ENCODE results near the gene SNTB2. TPM values are rescaled to one million over a fixed set of nuclear protein-coding genes. Genes with fewer than 3 reads are reported as not detected.
A peak's percentile ranks its signal among the peaks of the same experiment; 100 is the strongest.
"Not testable (repeated sequence)": the region's sequence is repeated elsewhere in the genome, so short reads cannot be mapped to it uniquely, and the experiment has no call there.

Gene SNTB2
- total and polyA plus RNA-seq, 4 donors = 2.1 to 7.8 (median 4.1) TPM

DNA sequence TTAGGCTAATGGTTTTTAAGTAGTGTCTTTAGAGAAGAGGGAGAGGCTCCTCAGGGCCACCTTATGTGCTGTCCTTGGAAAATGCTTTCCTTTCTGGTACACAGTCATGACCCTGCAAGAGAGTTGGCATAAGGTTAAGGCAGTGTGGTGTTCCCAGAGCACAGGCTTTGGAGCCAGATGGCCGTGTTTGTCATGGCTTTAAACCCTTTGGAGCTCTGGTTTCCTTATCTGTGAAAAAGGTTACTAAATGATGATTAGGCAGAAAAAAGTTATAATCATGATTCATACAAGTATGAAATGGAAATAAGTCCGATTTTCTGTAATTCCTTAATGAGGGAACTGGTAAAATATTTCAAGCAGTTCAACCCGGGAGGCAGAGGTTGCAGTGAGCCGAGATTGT, 41.3 kb upstream of the SNTB2 start (continued):
- TF ChIP-seq, protein P1, sequence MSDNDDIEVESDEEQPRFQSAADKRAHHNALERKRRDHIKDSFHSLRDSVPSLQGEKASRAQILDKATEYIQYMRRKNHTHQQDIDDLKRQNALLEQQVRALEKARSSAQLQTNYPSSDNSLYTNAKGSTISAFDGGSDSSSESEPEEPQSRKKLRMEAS (IDR thresholded peaks at IDR 0.05) = no peak
- TF ChIP-seq NR2F2 (IDR thresholded peaks at IDR 0.05) (no peak), SP1 (IDR thresholded peaks at IDR 0.05) (no peak), HNF4A (conservative IDR thresholded peaks at IDR 0.05) (no peak)

DNA sequence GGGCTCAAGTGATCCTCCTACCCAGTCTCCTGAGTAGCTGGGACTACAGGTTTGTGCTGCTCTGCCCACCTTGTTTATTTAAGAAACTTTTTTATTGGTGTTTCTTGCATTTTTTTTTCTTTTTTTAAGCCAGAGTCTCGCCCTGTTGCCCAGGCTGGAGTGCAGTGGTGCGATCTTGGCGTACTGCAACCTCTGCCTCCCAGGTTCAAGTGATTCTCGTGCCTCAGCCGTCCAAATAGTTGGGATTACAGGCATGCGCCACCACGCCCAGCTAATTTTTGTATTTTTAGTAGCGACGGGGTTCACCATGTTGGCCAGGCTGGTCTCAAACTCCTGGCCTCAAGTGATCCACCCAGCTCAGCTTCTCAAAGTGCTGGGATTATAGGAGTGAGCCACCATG, 37.3 kb upstream of the SNTB2 start:
- not testable (repeated sequence) for H3K4me1 ChIP-seq (ENCODE audit: control insufficient read depth in 4 of 4, insufficient read depth in 4 of 4, low read length in 3 of 4); H3K9ac ChIP-seq (ENCODE audit: low read depth in 1 of 2, low read length in 2 of 2); H3K27me3 ChIP-seq (ENCODE audit: control insufficient read depth in 4 of 4, insufficient read depth in 4 of 4, low read length in 3 of 4); H3K4me3 ChIP-seq (ENCODE audit: low read depth in 1 of 3, low read length in 3 of 3); H3K27ac ChIP-seq (ENCODE audit: low read depth in 1 of 2, low read length in 2 of 2); DNase-seq (ENCODE audit: low spot score); H3K9me3 ChIP-seq (ENCODE audit: control insufficient read depth in 4 of 4, low read length in 3 of 4)
- WGBS = 93% methylated on average over 9 of the region's 9 CpGs
- H3K36me3 ChIP-seq (ENCODE audit: control insufficient read depth in 4 of 4, insufficient read depth in 3 of 4, low read depth in 1 of 4, low read length in 3 of 4) = peaks cover 7 to 48% (median 20%) of the 10 kb centered on the region in 4 donors

DNA sequence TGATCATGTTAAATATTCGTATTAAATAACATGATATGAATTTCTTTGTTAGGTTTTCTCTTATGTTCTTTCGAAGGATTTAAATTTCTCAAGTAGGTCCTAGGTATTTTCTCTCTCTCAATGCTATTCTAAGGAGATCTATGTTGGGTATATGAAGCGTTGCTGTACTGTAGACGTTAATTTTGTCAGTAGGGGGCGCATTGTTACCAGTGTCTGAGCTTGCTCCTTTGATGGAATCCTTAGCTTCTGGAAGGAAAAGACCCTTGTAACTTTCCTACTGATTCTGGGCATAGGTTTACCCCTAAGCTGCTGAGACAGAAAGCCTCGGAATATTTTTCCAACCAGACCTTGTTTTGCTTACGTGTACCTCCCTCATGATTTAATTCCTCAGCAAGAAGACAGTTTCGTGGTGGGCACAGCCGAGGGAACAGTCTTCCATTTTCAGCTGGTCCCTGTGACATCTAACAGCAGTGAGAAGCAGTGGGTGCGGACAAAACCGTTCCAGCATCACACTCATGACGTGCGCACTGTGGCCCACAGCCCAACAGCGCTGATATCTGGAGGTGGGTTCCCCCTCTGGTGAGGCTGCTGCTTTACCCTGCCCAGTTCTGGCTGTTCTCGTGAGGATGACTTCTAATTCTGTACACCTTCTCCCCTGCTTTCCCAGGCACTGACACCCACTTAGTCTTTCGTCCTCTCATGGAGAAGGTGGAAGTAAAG, 36.7 kb upstream of the SNTB2 start:
- TF ChIP-seq EGR1 (IDR thresholded peaks at IDR 0.05; ENCODE audit: low read depth in 2 of 2) = no peak
- TF ChIP-seq RAD21 (IDR thresholded peaks at IDR 0.05) = peak; percentile 88 to 92
- no peak for TF ChIP-seq YY1 (IDR thresholded peaks at IDR 0.05)
- no peak for TF ChIP-seq SP1 (IDR thresholded peaks at IDR 0.05)
- no peak for TF ChIP-seq HNF4A (conservative IDR thresholded peaks at IDR 0.05)
- no peak for TF ChIP-seq TAF1 (conservative IDR thresholded peaks at IDR 0.05)
- no peak for TF ChIP-seq HNF4G (IDR thresholded peaks at IDR 0.05)
- no peak for TF ChIP-seq FOXA1 (IDR thresholded peaks at IDR 0.05)
- no peak for TF ChIP-seq GABPA (IDR thresholded peaks at IDR 0.05 in 1 of 2, conservative IDR thresholded peaks at IDR 0.05 in 1 of 2)
- TF ChIP-seq, protein P2, sequence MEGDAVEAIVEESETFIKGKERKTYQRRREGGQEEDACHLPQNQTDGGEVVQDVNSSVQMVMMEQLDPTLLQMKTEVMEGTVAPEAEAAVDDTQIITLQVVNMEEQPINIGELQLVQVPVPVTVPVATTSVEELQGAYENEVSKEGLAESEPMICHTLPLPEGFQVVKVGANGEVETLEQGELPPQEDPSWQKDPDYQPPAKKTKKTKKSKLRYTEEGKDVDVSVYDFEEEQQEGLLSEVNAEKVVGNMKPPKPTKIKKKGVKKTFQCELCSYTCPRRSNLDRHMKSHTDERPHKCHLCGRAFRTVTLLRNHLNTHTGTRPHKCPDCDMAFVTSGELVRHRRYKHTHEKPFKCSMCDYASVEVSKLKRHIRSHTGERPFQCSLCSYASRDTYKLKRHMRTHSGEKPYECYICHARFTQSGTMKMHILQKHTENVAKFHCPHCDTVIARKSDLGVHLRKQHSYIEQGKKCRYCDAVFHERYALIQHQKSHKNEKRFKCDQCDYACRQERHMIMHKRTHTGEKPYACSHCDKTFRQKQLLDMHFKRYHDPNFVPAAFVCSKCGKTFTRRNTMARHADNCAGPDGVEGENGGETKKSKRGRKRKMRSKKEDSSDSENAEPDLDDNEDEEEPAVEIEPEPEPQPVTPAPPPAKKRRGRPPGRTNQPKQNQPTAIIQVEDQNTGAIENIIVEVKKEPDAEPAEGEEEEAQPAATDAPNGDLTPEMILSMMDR (IDR thresholded peaks at IDR 0.05; ENCODE audit: low read depth, low read length, missing input control) = peak; percentile 66
- no peak for TF ChIP-seq RXRA (IDR thresholded peaks at IDR 0.05)
- Histone ChIP-seq H3K4me3 (ENCODE audit: low read depth in 1 of 3, low read length in 3 of 3) (no peak overlapping the region), H3K27ac (ENCODE audit: low read depth in 1 of 2, low read length in 2 of 2) (no peak overlapping the region), H3K9ac (ENCODE audit: low read depth in 1 of 2, low read length in 2 of 2) (no peak overlapping the region), H3K4me1 (ENCODE audit: control insufficient read depth in 4 of 4, insufficient read depth in 4 of 4, low read length in 3 of 4) (no peaks in the 10 kb centered on the region), H3K36me3 (ENCODE audit: control insufficient read depth in 4 of 4, insufficient read depth in 3 of 4, low read depth in 1 of 4, low read length in 3 of 4) (peaks cover 7 to 48% (median 22%) of the 10 kb centered on the region in 4 donors), H3K9me3 (ENCODE audit: control insufficient read depth in 4 of 4, low read length in 3 of 4) (no peaks in the 10 kb centered on the region), H3K27me3 (ENCODE audit: control insufficient read depth in 4 of 4, insufficient read depth in 4 of 4, low read length in 3 of 4) (no peaks in the 10 kb centered on the region)
- DNase-seq (ENCODE audit: low spot score) = no peak
- 73% methylated on average over 16 of the region's 16 CpGs for WGBS

DNA sequence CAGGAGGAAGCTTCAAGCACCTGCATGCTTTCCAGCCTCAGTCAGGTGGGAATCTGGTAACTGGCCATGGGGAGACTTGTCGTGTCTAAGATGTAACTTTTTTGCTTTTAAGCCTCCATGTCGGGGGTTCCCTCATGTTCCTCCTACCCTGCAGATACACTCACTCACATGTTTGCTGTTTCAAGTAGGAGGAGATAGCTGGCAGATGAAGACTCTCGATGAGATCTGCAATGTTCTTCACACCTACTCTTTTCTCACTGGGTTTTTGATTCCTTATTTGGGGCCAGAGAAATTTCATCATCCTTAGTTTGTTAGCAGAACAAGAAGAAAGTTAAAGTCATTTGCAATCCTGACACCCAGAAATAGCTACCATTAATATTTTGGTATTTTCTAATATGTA, 29.8 kb upstream of the SNTB2 start:
- Histone ChIP-seq H3K9me3 (ENCODE audit: control insufficient read depth in 4 of 4, low read length in 3 of 4) (no peaks in the 10 kb centered on the region), H3K9ac (ENCODE audit: low read depth in 1 of 2, low read length in 2 of 2) (no peak overlapping the region), H3K27ac (ENCODE audit: low read depth in 1 of 2, low read length in 2 of 2) (no peak overlapping the region), H3K4me3 (ENCODE audit: low read depth in 1 of 3, low read length in 3 of 3) (no peak overlapping the region), H3K27me3 (ENCODE audit: control insufficient read depth in 4 of 4, insufficient read depth in 4 of 4, low read length in 3 of 4) (no peaks in the 10 kb centered on the region), H3K36me3 (ENCODE audit: control insufficient read depth in 4 of 4, insufficient read depth in 3 of 4, low read depth in 1 of 4, low read length in 3 of 4) (peaks cover 20 to 69% (median 32%) of the 10 kb centered on the region in 4 donors), H3K4me1 (ENCODE audit: control insufficient read depth in 4 of 4, insufficient read depth in 4 of 4, low read length in 3 of 4) (no peaks in the 10 kb centered on the region)
- TF ChIP-seq, protein P3, sequence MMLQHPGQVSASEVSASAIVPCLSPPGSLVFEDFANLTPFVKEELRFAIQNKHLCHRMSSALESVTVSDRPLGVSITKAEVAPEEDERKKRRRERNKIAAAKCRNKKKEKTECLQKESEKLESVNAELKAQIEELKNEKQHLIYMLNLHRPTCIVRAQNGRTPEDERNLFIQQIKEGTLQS (IDR thresholded peaks at IDR 0.05) = no peak
- TF ChIP-seq YY1 (IDR thresholded peaks at IDR 0.05) (no peak), NR2F2 (IDR thresholded peaks at IDR 0.05) (no peak), FOXA2 (IDR thresholded peaks at IDR 0.05) (no peak), EGR1 (IDR thresholded peaks at IDR 0.05; ENCODE audit: low read depth in 2 of 2) (no peak), RXRA (IDR thresholded peaks at IDR 0.05) (no peak), TAF1 (conservative IDR thresholded peaks at IDR 0.05) (no peak)
- TF ChIP-seq, protein P2 (IDR thresholded peaks at IDR 0.05; ENCODE audit: low read depth, low read length, missing input control) = no peak
- 86% methylated on average over 3 of the region's 3 CpGs for WGBS
- no peak for DNase-seq (ENCODE audit: low spot score)

Data from liver (tissue), 9 donors.